HepG2 (cell line): Measurements from ENCODE around the gene SFXN5. TPM values are rescaled to one million over a fixed set of nuclear protein-coding genes. Genes with fewer than 3 reads are reported as not detected.

Experiments used
- ATAC-seq: fragments of 200-7000 bp; cut with Tn5 transposase; 3 replicates; pipeline ENCODE4 v1.9.1; 2020; ENCODE audit warnings: mild to moderate bottlenecking, moderate library complexity
- BruUV-seq: library from RNA; stranded (reverse); fragments of 400-500 nt; replicated peaks from 2 replicates; lab custom pipeline; 2021; lab: Mats Ljungman, UMichigan
- CTCF ChIA-PET: fragments of 300-600 bp; formaldehyde crosslinking; extraction: SDS; loops from one replicate; lab custom pipeline; 2021; ENCODE audit warnings: low total read pairs, inconsistent platforms, low intra/inter-chr PET ratio; lab: Yijun Ruan, JAX
- POLR2A ChIA-PET: fragments of 350-600 bp; sonication (Branson Sonifier 250); formaldehyde crosslinking; loops from one replicate; lab custom pipeline; 2020; ENCODE audit warnings: antibody characterized with exemption, inconsistent platforms; lab: Yijun Ruan, JAX
- DNase-seq: peaks from one replicate; pipeline ENCODE4 v3.0.0-alpha.2; 2015; ENCODE audit warnings: low spot score
- FAIRE-seq: peaks from 3 replicates; lab custom pipeline; 2011; peaks lifted over from hg19 to GRCh38; lab: Jason Lieb, UNC
- H2AFZ ChIP-seq: one replicate; pipeline ENCODE4 v1.6.1; 2011; ENCODE audit warnings: low read length, inconsistent platforms
- H3K27ac ChIP-seq: fragments of 300-600 bp; 3 replicates; pipeline ENCODE4 v1.8.0; 2011; ENCODE audit warnings: mixed run types, mild to moderate bottlenecking, mixed read lengths, low read length, inconsistent platforms; ENCODE audit not compliant: insufficient read depth; ENCODE audit errors: extremely low read length
- H3K27me3 ChIP-seq, 2 experiments: fragments of 200-600 bp in 1 of 2; 2 replicates in 1 of 2; 3 replicates in 1 of 2; pipeline versions ENCODE4 v1.6.0 to v1.8.0; 2011; ENCODE audit warnings: low read length in 2 of 2, mild to moderate bottlenecking in 2 of 2, moderate library complexity in 2 of 2, inconsistent platforms in 1 of 2; ENCODE audit not compliant: insufficient read depth in 2 of 2, control insufficient read depth in 1 of 2
- H3K36me3 ChIP-seq, 2 experiments: fragments of 200-600 bp in 1 of 2; replicated peaks in 1 of 2; 2 replicates in 1 of 2; 3 replicates in 1 of 2; pipeline versions ENCODE4 v1.5.1 to v1.8.0; 2011; ENCODE audit warnings: low read length in 2 of 2, inconsistent platforms in 1 of 2; ENCODE audit not compliant: insufficient read depth in 2 of 2, control insufficient read depth in 1 of 2
- H3K4me1 ChIP-seq: 2 replicates; pipeline ENCODE4 v1.5.1; 2012; ENCODE audit warnings: low read length, inconsistent platforms; ENCODE audit not compliant: insufficient read depth
- H3K4me2 ChIP-seq: 2 replicates; pipeline ENCODE4 v1.6.0; 2011; ENCODE audit warnings: low read depth, low read length, inconsistent platforms
- H3K4me3 ChIP-seq, 3 experiments: fragments of 200-600 bp in 1 of 3; sonication (generic), shearing (Covaris generic) in 1 of 3; replicated peaks in 1 of 3; 2 replicates each; pipeline ENCODE4 v1.5.1; 2011 to 2016; ENCODE audit warnings: low read length in 3 of 3, inconsistent platforms in 2 of 3, low read depth in 2 of 3, mild to moderate bottlenecking in 2 of 3, control low read depth in 1 of 3, mixed read lengths in 1 of 3; ENCODE audit not compliant: insufficient read depth in 1 of 3
- H3K79me2 ChIP-seq: one replicate; pipeline ENCODE4 v1.6.1; 2011; ENCODE audit warnings: low read length, inconsistent platforms; ENCODE audit not compliant: insufficient read depth
- H3K9ac ChIP-seq: 2 replicates; pipeline ENCODE4 v1.6.0; 2011; ENCODE audit warnings: mild to moderate bottlenecking, low read depth, low read length, inconsistent platforms; ENCODE audit not compliant: insufficient read depth
- H3K9me3 ChIP-seq: 2 replicates; pipeline ENCODE4 v1.5.1; 2012; ENCODE audit warnings: mild to moderate bottlenecking, low read length
- H4K20me1 ChIP-seq: 2 replicates; pipeline ENCODE4 v1.6.0; 2011; ENCODE audit warnings: inconsistent platforms, mild to moderate bottlenecking, low read length, moderate library complexity; ENCODE audit not compliant: insufficient read depth
- CBX2 ChIP-seq, 2 experiments: fragments of 200-600 bp in 1 of 2; sonication (generic); formaldehyde crosslinking in 1 of 2; IDR thresholded peaks; 2 replicates each; pipeline versions ENCODE4 v1.7.0 to v1.8.1; 2018 to 2022; ENCODE audit warnings: low read depth in 2 of 2, low read length in 1 of 2, mild to moderate bottlenecking in 1 of 2, missing genetic modification reagents in 1 of 2
- CREM ChIP-seq, 2 experiments: sonication (generic) in 1 of 2; formaldehyde crosslinking in 1 of 2; IDR thresholded peaks; 2 replicates each; pipeline versions ENCODE4 v1.4.0 to v1.6.1; 2016 to 2020; ENCODE audit warnings: antibody characterized with exemption in 1 of 2, mild to moderate bottlenecking in 1 of 2, missing genetic modification reagents in 1 of 2
- FOXK1 ChIP-seq: sonication (generic); formaldehyde crosslinking; IDR thresholded peaks from 2 replicates; pipeline ENCODE4 v1.4.0; 2020; ENCODE audit warnings: low read depth, missing genetic modification reagents, borderline replicate concordance
- HOXA5 ChIP-seq: sonication (generic); formaldehyde crosslinking; IDR thresholded peaks from 2 replicates; pipeline ENCODE4 v1.4.0; 2020; ENCODE audit warnings: missing genetic modification reagents
- KLF12 ChIP-seq: sonication (generic); formaldehyde crosslinking; IDR thresholded peaks from 2 replicates; pipeline ENCODE4 v1.4.0; 2020; ENCODE audit warnings: missing genetic modification reagents, borderline replicate concordance
- KLF13 ChIP-seq: sonication (generic); formaldehyde crosslinking; IDR thresholded peaks from 2 replicates; pipeline ENCODE4 v1.4.0; 2020; ENCODE audit warnings: mild to moderate bottlenecking, missing genetic modification reagents
- NCOA5 ChIP-seq: sonication (generic); formaldehyde crosslinking; IDR thresholded peaks from 2 replicates; pipeline ENCODE4 v1.4.0; 2020; ENCODE audit warnings: missing genetic modification reagents
- NRL ChIP-seq: sonication (generic); formaldehyde crosslinking; IDR thresholded peaks from 2 replicates; pipeline ENCODE4 v1.5.0; 2020; ENCODE audit warnings: missing genetic modification reagents, mild to moderate bottlenecking, moderate library complexity, borderline replicate concordance
- RFX3 ChIP-seq: IDR thresholded peaks from 2 replicates; pipeline ENCODE4 v1.6.1; 2016; ENCODE audit warnings: missing biosample characterization, missing genetic modification reagents
- RFX5 ChIP-seq: IDR thresholded peaks from 2 replicates; pipeline ENCODE4 v1.6.1; 2011; ENCODE audit warnings: low read depth, low read length, improper control_type of control experiment
- SMARCE1 ChIP-seq: fragments of 450-650 bp; IDR thresholded peaks from 2 replicates; pipeline ENCODE4 v1.6.1; 2017; ENCODE audit warnings: borderline replicate concordance
- SPEN ChIP-seq: sonication (generic); formaldehyde crosslinking; IDR thresholded peaks from 2 replicates; pipeline ENCODE4 v1.5.1; 2020; ENCODE audit warnings: low read depth, mild to moderate bottlenecking, missing genetic modification reagents
- ZNF282 ChIP-seq: fragments of 450-650 bp; IDR thresholded peaks from 2 replicates; pipeline ENCODE4 v1.6.1; 2018; ENCODE audit not compliant: partially characterized antibody
- ZNF607 ChIP-seq: sonication (generic); formaldehyde crosslinking; IDR thresholded peaks from 2 replicates; pipeline ENCODE4 v1.5.1; 2020; ENCODE audit warnings: missing genetic modification reagents, mild to moderate bottlenecking, borderline replicate concordance
- ZNF777 ChIP-seq: sonication (generic); formaldehyde crosslinking; IDR thresholded peaks from 2 replicates; pipeline ENCODE4 v1.4.0; 2020; ENCODE audit warnings: missing genetic modification reagents
- WGBS: methylation state at CpG from one replicate; pipeline ENCODE4 v1.1.6; 2017; ENCODE audit warnings: low lambda C conversion rate; 5-methylcytosine and 5-hydroxymethylcytosine counted together
- in situ Hi-C: cut with HindIII; loops from 2 replicates; pipeline ENCODE4 v1.10.0; 2017; ENCODE audit warnings: low pct_unique_long_range_greater_than_20kb; ENCODE audit not compliant: extremely low pct_ligation_motif_present
- intact Hi-C: fragments of 100-400 bp; cut with micrococcal nuclease; formaldehyde crosslinking; loops from one replicate; pipeline ENCODE4 v1.10.0; 2022; ENCODE audit not compliant: unreplicated experiment
- polyA plus RNA-seq, 8 experiments: library from polyadenylated mRNA; depleted of rRNA in 3 of 8; stranded (reverse) in 7 of 8; unstranded in 1 of 8; fragments of >200 nt; fragmentation: Illumina TruSeq in 4 of 8; extraction: Trizol in 4 of 8; gene quantifications; 2 replicates each; pipeline versions ENCODE4 v1.2.1 to v1.2.3, GENCODE V29; 2011 to 2016; ENCODE audit warnings: low read depth in 4 of 8, missing spikeins in 1 of 8, mixed read lengths in 1 of 8; ENCODE audit not compliant: insufficient read depth in 1 of 8
- total RNA-seq, 5 experiments: library from RNA; depleted of rRNA; stranded (reverse); fragments of >200 nt; fragmentation: Illumina TruSeq; extraction: Trizol; gene quantifications; 2 replicates each; pipeline ENCODE4 v1.2.3, GENCODE V29; 2016; ENCODE audit warnings: low read depth in 1 of 5
- TF ChIP-seq, protein P1 (sequence below): IDR thresholded peaks from 2 replicates; pipeline ENCODE4 v1.6.1; 2016; ENCODE audit warnings: missing compliant biosample characterization, missing genetic modification reagents, borderline replicate concordance
- TF ChIP-seq, protein P2 (sequence below): IDR thresholded peaks from 2 replicates; pipeline ENCODE4 v1.6.1; 2016; ENCODE audit warnings: low read depth, missing genetic modification reagents, missing compliant biosample characterization

SFXN5 gene
- total and polyA plus RNA-seq, 2 of the 13 experiments (the other 11 are each of a cell fraction or from before 2014, with no cell fraction given): 34.9 to 37.4 TPM

DNA sequence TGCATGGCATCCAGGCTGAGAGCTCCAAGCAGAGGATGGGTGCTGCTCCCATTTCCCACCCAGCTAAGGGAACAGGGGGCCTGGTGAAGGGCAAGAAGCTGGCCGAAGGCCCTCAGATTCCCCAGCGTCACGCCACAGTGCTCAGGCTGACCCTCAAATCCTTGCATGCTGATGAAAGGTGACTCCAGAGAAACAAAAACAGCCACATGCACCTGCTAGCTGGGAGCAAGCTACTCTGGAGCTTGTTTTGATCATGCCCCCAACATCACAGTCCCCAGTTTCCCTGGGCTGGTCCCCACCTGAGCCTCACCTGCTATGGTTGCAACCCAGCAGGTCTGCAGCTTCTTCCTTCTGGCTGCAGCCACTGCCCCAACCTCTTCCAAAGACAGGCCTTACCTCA is 28.0 kb upstream of the SFXN5 start:
- H3K4me3 ChIP-seq: no peak overlapping the region
- H3K27ac ChIP-seq: no peak overlapping the region
- no peaks in the 10 kb centered on the region for H3K9me3 ChIP-seq
- POLR2A ChIA-PET: interaction anchor here (1.3 kb wide), 1 partner anchor 14 kb away, joined by 3 read pairs; no protein-coding TSS in a partner anchor
- 100% methylated on average over 3 of the region's 3 CpGs for WGBS
- H3K36me3 ChIP-seq: peaks cover 3 to 7% of the 10 kb centered on the region in 2 experiments; a peak in 2 of 5 replicates
- CTCF ChIA-PET: no interaction called here
- H3K4me2 ChIP-seq: no peak overlapping the region
- peaks cover 26% of the 10 kb centered on the region for H3K79me2 ChIP-seq
- H3K9ac ChIP-seq: no peak overlapping the region
- H2AFZ ChIP-seq: no peak overlapping the region
- FAIRE-seq (no peak), ATAC-seq (no peak), DNase-seq (no peak)
- no peaks in the 10 kb centered on the region for H3K27me3 ChIP-seq
- peaks cover 35% of the 10 kb centered on the region; the same call in 1 of the 2 replicates for H4K20me1 ChIP-seq
- intact Hi-C loops: no loop called here
- in situ Hi-C loops: no loop called here
- H3K4me1 ChIP-seq: peaks cover 37% of the 10 kb centered on the region
- no TSS peak for BruUV-seq
- TF ChIP-seq ZNF607 (CRISPR knock-in tag): no peak
- TF ChIP-seq NRL (CRISPR knock-in tag): no peak
- TF ChIP-seq, protein P1, sequence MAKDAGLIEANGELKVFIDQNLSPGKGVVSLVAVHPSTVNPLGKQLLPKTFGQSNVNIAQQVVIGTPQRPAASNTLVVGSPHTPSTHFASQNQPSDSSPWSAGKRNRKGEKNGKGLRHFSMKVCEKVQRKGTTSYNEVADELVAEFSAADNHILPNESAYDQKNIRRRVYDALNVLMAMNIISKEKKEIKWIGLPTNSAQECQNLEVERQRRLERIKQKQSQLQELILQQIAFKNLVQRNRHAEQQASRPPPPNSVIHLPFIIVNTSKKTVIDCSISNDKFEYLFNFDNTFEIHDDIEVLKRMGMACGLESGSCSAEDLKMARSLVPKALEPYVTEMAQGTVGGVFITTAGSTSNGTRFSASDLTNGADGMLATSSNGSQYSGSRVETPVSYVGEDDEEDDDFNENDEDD (CRISPR knock-in tag): no peak
- no peak for TF ChIP-seq CBX2 (IDR thresholded peaks at IDR 0.05; ENCODE audit: low read depth, low read length)
- no peak for TF ChIP-seq CBX2 (CRISPR knock-in tag; IDR thresholded peaks at IDR 0.05; ENCODE audit: low read depth)
- no peak for TF ChIP-seq KLF12 (CRISPR knock-in tag)
- TF ChIP-seq SMARCE1: no peak
- no peak for TF ChIP-seq FOXK1 (CRISPR knock-in tag)
- TF ChIP-seq RFX3: no peak
- TF ChIP-seq ZNF282: no peak
- TF ChIP-seq SPEN (CRISPR knock-in tag): no peak
- TF ChIP-seq NCOA5 (CRISPR knock-in tag): no peak
- no peak for TF ChIP-seq KLF13 (CRISPR knock-in tag)
- TF ChIP-seq CREM (IDR thresholded peaks at IDR 0.05): no peak
- no peak for TF ChIP-seq CREM (CRISPR knock-in tag; IDR thresholded peaks at IDR 0.05)
- no peak for TF ChIP-seq HOXA5
- no peak for TF ChIP-seq RFX5
- TF ChIP-seq, protein P2, sequence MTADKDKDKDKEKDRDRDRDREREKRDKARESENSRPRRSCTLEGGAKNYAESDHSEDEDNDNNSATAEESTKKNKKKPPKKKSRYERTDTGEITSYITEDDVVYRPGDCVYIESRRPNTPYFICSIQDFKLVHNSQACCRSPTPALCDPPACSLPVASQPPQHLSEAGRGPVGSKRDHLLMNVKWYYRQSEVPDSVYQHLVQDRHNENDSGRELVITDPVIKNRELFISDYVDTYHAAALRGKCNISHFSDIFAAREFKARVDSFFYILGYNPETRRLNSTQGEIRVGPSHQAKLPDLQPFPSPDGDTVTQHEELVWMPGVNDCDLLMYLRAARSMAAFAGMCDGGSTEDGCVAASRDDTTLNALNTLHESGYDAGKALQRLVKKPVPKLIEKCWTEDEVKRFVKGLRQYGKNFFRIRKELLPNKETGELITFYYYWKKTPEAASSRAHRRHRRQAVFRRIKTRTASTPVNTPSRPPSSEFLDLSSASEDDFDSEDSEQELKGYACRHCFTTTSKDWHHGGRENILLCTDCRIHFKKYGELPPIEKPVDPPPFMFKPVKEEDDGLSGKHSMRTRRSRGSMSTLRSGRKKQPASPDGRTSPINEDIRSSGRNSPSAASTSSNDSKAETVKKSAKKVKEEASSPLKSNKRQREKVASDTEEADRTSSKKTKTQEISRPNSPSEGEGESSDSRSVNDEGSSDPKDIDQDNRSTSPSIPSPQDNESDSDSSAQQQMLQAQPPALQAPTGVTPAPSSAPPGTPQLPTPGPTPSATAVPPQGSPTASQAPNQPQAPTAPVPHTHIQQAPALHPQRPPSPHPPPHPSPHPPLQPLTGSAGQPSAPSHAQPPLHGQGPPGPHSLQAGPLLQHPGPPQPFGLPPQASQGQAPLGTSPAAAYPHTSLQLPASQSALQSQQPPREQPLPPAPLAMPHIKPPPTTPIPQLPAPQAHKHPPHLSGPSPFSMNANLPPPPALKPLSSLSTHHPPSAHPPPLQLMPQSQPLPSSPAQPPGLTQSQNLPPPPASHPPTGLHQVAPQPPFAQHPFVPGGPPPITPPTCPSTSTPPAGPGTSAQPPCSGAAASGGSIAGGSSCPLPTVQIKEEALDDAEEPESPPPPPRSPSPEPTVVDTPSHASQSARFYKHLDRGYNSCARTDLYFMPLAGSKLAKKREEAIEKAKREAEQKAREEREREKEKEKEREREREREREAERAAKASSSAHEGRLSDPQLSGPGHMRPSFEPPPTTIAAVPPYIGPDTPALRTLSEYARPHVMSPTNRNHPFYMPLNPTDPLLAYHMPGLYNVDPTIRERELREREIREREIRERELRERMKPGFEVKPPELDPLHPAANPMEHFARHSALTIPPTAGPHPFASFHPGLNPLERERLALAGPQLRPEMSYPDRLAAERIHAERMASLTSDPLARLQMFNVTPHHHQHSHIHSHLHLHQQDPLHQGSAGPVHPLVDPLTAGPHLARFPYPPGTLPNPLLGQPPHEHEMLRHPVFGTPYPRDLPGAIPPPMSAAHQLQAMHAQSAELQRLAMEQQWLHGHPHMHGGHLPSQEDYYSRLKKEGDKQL: no peak
- no peak for TF ChIP-seq ZNF777 (CRISPR knock-in tag)
